SK-N-MC (cell line): ENCODE results near the gene HOXC11.

ENCODE experiments used
- DNase-seq: peaks from one replicate; pipeline ENCODE4 v3.0.0-alpha.2; 2011; ENCODE audit warnings: low read depth, low spot score
- H3K27ac ChIP-seq: fragments of 200-600 bp; sonication (generic); 2 replicates; pipeline ENCODE4 v1.5.1; 2016; ENCODE audit warnings: mixed run types
- H3K36me3 ChIP-seq: fragments of 200-600 bp; sonication (generic); 2 replicates; pipeline ENCODE4 v1.6.1; 2017; ENCODE audit warnings: antibody characterized with exemption, low read length, mixed read lengths; ENCODE audit not compliant: insufficient read depth
- H3K4me3 ChIP-seq: fragments of 200-600 bp; sonication (generic); 2 replicates; pipeline ENCODE4 v1.5.1; 2016
- H3K9ac ChIP-seq: fragments of 200-600 bp; sonication (generic); 2 replicates; pipeline ENCODE4 v1.8.0; 2017; ENCODE audit warnings: mixed run types, mixed read lengths; ENCODE audit not compliant: insufficient read length
- H3K9me3 ChIP-seq: fragments of 200-600 bp; sonication (generic); 2 replicates; pipeline ENCODE4 v1.6.1; 2017; ENCODE audit warnings: low read depth, mild to moderate bottlenecking, antibody characterized with exemption, low read length, moderate library complexity, mixed read lengths
- EZH2 ChIP-seq: fragments of 200-600 bp; sonication (generic); IDR thresholded peaks from one replicate; pipeline ENCODE4 v1.6.1; 2017; ENCODE audit warnings: antibody characterized with exemption
- FOXP2 ChIP-seq: optimal IDR thresholded peaks from 2 replicates; pipeline ENCODE3; 2011; ENCODE audit warnings: mild to moderate bottlenecking, moderate library complexity; ENCODE audit not compliant: insufficient read depth; ENCODE audit errors: extremely low read length, control extremely low read depth
- POLR2AphosphoS5 ChIP-seq: IDR thresholded peaks from 2 replicates; pipeline ENCODE4 v1.6.1; 2012; ENCODE audit warnings: mild to moderate bottlenecking, low read depth, low read length, borderline replicate concordance

Gene HOXC11

DNA sequence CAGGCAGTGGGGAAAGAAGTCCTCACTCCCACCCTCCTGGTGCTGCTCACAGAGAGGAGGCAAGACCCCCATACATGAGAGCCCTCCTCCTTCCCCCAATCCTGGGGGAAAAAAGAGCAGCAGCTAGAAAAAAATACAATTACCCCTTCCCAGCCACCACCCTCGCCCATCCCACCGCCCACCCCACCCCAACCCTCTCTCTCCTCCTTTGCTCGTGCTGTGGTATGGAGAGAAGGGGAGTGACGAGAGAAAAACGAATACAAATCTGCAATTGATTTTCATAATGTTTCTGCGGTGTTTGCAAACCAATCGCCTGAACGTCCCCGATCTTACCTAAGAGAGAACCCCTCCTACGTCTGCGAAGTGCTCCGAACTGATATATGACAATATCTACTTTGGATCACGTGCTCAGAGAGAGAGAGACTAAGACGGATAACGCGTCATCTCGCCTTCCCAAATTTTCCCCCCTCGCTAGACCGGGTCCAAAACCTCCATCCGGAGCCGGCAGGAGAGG is at the start of gene HOXC11:
HOXC11 (plus strand) TSS at position 405 of the 514 bp plus-strand sequence. CDS start 116 bp downstream, outside the sequence.
- peaks cover 8% of the 10 kb centered on the region for H3K36me3 ChIP-seq
- DNase-seq, result no peak
- peak within 1 kb of the TSS; percentile 97 for H3K27ac ChIP-seq
- peak within 1 kb of the TSS; percentile 96 for H3K9ac ChIP-seq
- H3K4me3 ChIP-seq, result peak within 1 kb of the TSS; percentile 93
- peak; percentile 65 for TF ChIP-seq POLR2AphosphoS5
- no peak for TF ChIP-seq FOXP2
- no peak for TF ChIP-seq EZH2
- no peaks in the 10 kb centered on the region for H3K9me3 ChIP-seq

DNA sequence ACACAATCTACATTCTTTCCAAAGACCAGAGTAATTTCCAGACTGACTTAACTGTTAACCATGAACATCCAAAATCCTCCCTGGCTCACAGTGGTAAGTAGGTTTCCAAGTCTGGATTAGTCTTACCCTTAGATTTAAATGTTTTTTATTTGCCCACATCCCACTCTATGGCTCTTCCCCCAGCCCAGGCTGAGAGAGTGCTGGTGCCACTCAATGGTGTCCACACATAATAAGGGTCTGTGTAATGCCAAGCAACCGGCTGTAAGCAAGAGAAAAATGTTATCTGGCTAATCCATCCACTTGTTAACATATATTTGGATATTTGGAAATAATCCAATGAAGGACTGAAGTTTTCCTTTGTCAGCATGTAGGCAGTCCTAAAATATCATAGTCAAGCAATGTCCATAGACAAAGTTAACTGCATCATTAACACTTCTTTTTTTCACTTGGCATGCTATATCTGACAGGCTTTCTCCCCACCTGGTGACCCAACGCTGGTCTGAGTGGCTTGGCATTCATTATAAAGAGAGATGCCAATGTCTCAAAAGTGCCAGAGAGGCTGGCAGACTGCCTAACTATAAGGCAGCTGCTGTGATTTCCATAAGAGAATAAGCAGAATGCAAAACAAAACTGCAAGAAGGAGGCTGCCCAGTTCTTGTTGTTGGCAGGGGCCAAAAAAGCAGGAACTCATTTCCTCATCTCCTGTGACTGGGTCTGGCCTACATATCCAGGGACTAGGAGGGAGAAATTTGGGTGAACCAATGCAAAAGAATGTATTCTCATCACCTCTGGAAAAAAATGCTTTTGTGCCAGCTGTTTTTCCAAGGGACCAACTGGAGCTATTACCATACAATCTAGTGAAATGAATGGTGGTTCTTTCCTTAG is 48.2 kb upstream of the HOXC11 start:
- no peak overlapping the region for H3K27ac ChIP-seq
- H3K36me3 ChIP-seq, result no peaks in the 10 kb centered on the region
- H3K9me3 ChIP-seq, result no peaks in the 10 kb centered on the region
- H3K9ac ChIP-seq, result no peak overlapping the region
- H3K4me3 ChIP-seq, result no peak overlapping the region
- no peak for TF ChIP-seq POLR2AphosphoS5
- no peak for TF ChIP-seq EZH2
- no peak for TF ChIP-seq FOXP2
- no peak for DNase-seq

DNA sequence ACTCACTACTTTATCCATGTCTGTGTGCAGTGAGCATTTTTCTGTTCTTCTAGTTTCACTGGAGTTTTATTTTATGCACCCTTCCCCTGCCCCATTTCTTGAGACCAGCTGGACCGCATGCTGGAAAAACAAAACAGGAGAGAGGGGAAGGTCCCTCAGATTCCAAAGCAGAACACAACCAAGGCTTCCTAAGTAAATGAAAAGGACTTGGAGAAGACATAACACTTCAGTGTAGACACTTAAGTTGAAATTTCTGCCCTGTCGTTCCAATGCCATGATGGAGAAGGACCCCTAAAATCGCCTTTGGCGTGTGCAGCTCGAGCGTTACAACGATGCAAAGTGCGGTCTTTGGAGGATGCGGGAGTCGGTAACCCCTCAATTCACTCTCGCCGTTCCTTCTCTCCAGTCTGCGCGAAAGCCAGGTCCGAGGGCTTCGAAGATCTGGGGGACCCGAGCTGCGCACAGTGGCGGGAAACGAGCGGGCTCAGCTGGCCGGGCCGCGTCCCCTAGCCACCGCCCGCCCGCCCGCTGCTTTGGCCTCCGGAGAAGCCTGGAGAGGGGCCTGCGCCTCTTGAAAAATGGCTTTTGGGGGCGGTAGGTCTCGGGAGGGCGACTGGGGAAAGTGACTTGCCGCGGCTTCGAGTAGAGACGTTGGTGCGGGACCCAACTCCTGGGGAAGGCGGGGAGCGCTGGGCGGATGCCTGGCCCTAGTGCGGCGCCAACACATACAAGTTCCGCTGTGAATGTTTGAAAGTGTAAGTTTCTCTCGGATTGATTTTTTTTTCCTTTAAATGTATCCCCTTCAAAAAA is 45.5 kb upstream of the HOXC11 start:
- Histone ChIP-seq H3K27ac (no peak overlapping the region), H3K36me3 (no peaks in the 10 kb centered on the region), H3K9me3 (no peaks in the 10 kb centered on the region), H3K4me3 (no peak overlapping the region), H3K9ac (no peak overlapping the region)
- no peak for TF ChIP-seq FOXP2
- no peak for TF ChIP-seq EZH2
- no peak for TF ChIP-seq POLR2AphosphoS5
- DNase-seq, result no peak

DNA sequence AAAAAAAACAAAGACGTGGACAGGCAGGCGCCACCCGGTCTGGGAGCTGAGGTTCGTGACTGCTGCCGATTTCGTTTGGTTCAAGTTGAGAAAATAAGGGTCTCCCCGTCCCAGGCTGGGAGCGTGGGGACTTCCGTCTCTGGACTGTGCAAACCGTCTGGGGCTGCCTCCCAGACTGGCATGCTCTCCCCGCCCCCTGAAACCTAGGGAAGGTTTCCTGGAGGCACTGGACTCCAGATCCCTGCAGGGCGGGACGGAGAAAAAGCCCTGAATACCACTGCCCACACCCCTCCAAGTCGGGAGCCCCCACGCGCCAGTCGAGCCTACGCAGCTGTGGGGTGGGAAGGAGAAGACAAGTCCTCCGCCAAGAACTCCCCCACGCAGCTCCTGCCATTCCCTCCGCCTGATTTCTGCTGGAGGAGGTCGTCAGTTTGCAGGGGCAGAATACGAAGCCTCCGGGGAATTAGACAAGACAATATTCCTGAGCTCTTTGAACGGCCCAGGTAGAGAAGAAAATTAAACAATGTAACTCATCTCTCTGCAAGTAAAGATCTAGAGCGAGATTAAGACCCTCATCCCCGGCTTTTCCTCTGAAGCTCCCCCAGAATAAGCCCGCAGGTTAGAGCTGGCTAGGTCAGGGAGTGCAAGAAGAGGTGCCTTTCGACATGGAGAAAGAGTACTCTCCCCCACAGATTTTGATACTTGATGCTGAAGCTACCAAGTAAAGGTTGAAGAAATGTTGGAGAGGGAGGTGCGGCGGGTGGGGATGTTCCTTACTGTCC is 44.7 kb upstream of the HOXC11 start:
- H3K36me3 ChIP-seq, result no peaks in the 10 kb centered on the region
- no peak overlapping the region for H3K27ac ChIP-seq
- H3K9me3 ChIP-seq, result no peaks in the 10 kb centered on the region
- no peak overlapping the region for H3K9ac ChIP-seq
- no peak for DNase-seq
- no peak overlapping the region for H3K4me3 ChIP-seq
- TF ChIP-seq POLR2AphosphoS5, result no peak
- no peak for TF ChIP-seq FOXP2
- no peak for TF ChIP-seq EZH2

DNA sequence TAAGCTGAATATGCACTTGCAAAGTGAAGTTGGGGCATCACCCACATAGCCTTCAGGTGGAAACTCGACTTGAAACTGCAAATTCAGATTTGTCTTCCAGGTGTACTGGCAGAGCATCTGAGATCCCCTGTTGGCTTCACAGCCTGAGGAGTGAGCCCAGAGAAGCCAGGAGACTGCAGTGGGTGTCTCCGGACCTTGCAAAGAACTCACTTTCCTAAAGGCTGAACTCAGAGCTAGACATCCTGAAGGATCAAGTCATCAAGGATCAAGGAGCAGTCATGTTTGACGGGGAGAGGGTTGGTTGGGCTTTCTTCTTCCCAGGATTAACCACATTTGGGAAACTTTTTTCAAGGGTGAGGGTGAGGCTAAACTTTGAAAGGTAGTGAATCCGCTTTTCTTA is 43.4 kb upstream of the HOXC11 start:
- H3K27ac ChIP-seq, result no peak overlapping the region
- H3K9ac ChIP-seq, result no peak overlapping the region
- DNase-seq, result no peak
- TF ChIP-seq FOXP2, result no peak
- no peak for TF ChIP-seq POLR2AphosphoS5
- TF ChIP-seq EZH2, result no peak
- H3K4me3 ChIP-seq, result no peak overlapping the region
- no peaks in the 10 kb centered on the region for H3K9me3 ChIP-seq
- no peaks in the 10 kb centered on the region for H3K36me3 ChIP-seq

DNA sequence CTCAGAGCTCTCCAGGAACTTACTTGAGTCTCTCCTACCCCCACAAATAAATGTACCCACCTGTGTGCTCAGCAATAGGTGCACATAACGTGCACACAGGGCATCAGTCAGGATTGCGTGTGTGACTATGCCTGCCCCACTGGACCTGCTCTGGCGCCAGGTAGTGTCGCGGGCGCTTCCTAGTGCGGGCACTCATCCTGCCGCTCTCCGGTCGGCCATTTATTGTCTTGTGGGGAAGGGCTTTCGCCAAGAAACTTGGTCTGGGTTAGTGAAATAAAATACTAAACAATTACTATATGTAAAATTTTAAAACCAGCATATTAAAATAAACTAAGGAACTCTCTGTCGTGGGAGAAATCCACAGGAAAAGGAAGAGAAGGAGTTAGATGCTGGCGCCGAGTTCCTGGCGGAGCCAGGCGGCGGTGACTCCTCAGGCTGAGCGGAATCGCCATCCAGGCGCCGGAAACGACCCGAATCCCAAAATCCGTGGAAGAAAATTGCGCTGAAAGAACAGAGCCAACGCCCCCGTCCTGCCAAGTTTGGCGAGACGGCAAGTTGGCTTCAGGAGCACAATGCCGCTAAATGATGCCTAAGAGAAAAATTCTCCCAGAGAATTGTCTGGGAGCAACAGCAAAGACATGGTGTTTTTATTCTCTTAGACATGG is 42.2 kb upstream of the HOXC11 start:
- Histone ChIP-seq H3K9ac (no peak overlapping the region), H3K4me3 (no peak overlapping the region), H3K36me3 (no peaks in the 10 kb centered on the region), H3K27ac (no peak overlapping the region), H3K9me3 (no peaks in the 10 kb centered on the region)
- TF ChIP-seq FOXP2, result no peak
- no peak for TF ChIP-seq EZH2
- no peak for TF ChIP-seq POLR2AphosphoS5
- DNase-seq, result no peak

DNA sequence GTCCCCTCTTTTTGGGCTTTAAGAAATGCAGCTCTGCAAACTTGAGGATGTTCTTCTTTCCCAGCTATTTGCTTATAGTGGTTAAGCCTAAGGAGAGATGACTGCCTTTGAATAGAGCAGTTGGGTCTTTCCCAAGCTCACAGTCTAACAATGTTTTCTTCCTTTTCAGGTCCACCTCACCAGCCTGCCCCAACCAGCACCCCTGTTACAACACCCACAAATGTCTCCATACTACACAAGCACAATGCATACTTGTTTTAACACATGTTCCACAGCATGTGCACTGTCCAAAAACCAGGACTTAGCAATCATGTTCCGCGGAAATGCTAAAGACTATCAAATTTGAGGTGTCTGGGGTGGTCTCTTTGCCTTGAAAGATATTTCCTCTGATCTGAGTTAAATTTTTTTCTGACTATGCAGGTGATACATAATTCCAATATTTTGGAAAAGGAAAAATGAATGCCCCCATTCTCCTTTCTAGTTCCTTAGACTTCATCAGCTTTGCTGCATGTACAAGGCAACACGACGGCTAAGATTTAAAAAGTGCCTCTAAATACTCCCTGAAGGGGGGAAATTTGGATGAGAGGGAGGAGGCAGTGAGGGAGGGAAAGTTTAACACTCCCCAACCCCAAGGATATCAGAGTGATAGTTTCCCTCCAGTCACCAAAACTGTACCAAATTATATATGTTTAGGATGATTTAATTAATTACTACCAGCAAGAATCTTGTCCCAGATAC is 40.9 kb upstream of the HOXC11 start:
- Histone ChIP-seq H3K4me3 (no peak overlapping the region), H3K9me3 (no peaks in the 10 kb centered on the region), H3K27ac (no peak overlapping the region), H3K9ac (no peak overlapping the region), H3K36me3 (no peaks in the 10 kb centered on the region)
- TF ChIP-seq EZH2, result no peak
- no peak for TF ChIP-seq FOXP2
- no peak for TF ChIP-seq POLR2AphosphoS5
- DNase-seq, result no peak
